H9 (cell line): Measurements from ENCODE around the gene RUBCN. TPM values are rescaled to one million over a fixed set of nuclear protein-coding genes. Genes with fewer than 3 reads are reported as not detected.

Experiments used
- DNase-seq: peaks from one replicate; pipeline ENCODE4 v3.0.0-alpha.2; 2017
- H2AFZ ChIP-seq: one replicate; pipeline ENCODE4 v1.6.1; 2013; ENCODE audit warnings: mild to moderate bottlenecking, low read length, control low read depth, moderate library complexity
- H2AK5ac ChIP-seq: 2 replicates; pipeline ENCODE4 v1.6.1; 2013; ENCODE audit warnings: low read length, control low read depth, mixed read lengths; ENCODE audit not compliant: insufficient read length
- H2BK120ac ChIP-seq: one replicate; pipeline ENCODE4 v1.6.1; 2013; ENCODE audit warnings: low read depth, mild to moderate bottlenecking, low read length, control low read depth, inconsistent platforms; ENCODE audit not compliant: poor library complexity, severe bottlenecking
- H2BK12ac ChIP-seq: 2 replicates; pipeline ENCODE4 v1.6.1; 2013; ENCODE audit warnings: low read length, control low read depth, mixed read lengths, low read depth; ENCODE audit not compliant: insufficient read length
- H2BK15ac ChIP-seq: 2 replicates; pipeline ENCODE4 v1.6.1; 2013; ENCODE audit warnings: low read depth, low read length, control low read depth
- H2BK20ac ChIP-seq: one replicate; pipeline ENCODE4 v1.6.1; 2013; ENCODE audit warnings: low read depth, mild to moderate bottlenecking, low read length, control low read depth, inconsistent platforms; ENCODE audit not compliant: poor library complexity, severe bottlenecking
- H2BK5ac ChIP-seq: 2 replicates; pipeline ENCODE4 v1.6.1; 2013; ENCODE audit warnings: low read length, control low read depth, mixed read lengths; ENCODE audit not compliant: insufficient read length
- H3K14ac ChIP-seq: 2 replicates; pipeline ENCODE4 v1.6.1; 2013; ENCODE audit warnings: low read length, control low read depth; ENCODE audit not compliant: insufficient read depth
- H3K18ac ChIP-seq: 2 replicates; pipeline ENCODE4 v1.6.1; 2013; ENCODE audit warnings: low read depth, mild to moderate bottlenecking, mixed read lengths, low read length, control low read depth; ENCODE audit not compliant: insufficient read length
- H3K23ac ChIP-seq: 2 replicates; pipeline ENCODE4 v1.6.1; 2013; ENCODE audit warnings: low read length, control low read depth, mixed read lengths, low read depth; ENCODE audit not compliant: insufficient read length
- H3K23me2 ChIP-seq: 2 replicates; pipeline ENCODE4 v1.6.1; 2013; ENCODE audit warnings: low read depth, mild to moderate bottlenecking, mixed read lengths, low read length, control low read depth; ENCODE audit not compliant: insufficient read length, poor library complexity, severe bottlenecking
- H3K27ac ChIP-seq: 2 replicates; pipeline ENCODE4 v1.5.1; 2013; ENCODE audit warnings: low read length, control low read depth, mixed read lengths, low read depth; ENCODE audit not compliant: insufficient read length
- H3K27me3 ChIP-seq: 2 replicates; pipeline ENCODE4 v1.6.1; 2013; ENCODE audit warnings: low read length, control low read depth, inconsistent platforms; ENCODE audit not compliant: insufficient read depth
- H3K4ac ChIP-seq: 2 replicates; pipeline ENCODE4 v1.6.1; 2013; ENCODE audit warnings: low read depth, mild to moderate bottlenecking, control low read depth, inconsistent platforms, low read length, moderate library complexity
- H3K4me1 ChIP-seq: 2 replicates; pipeline ENCODE4 v1.6.1; 2013; ENCODE audit warnings: low read length, control low read depth, inconsistent platforms; ENCODE audit not compliant: insufficient read depth
- H3K4me2 ChIP-seq: 2 replicates; pipeline ENCODE4 v1.6.1; 2013; ENCODE audit warnings: low read length, control low read depth, mixed read lengths; ENCODE audit not compliant: insufficient read length, insufficient read depth
- H3K56ac ChIP-seq: 2 replicates; pipeline ENCODE4 v1.6.1; 2013; ENCODE audit warnings: low read depth, mild to moderate bottlenecking, mixed read lengths, low read length, control low read depth; ENCODE audit not compliant: insufficient read length
- H3K79me1 ChIP-seq: 2 replicates; pipeline ENCODE4 v1.6.1; 2013; ENCODE audit warnings: low read depth, mild to moderate bottlenecking, moderate library complexity, low read length, control low read depth, inconsistent platforms; ENCODE audit not compliant: insufficient read depth, poor library complexity, severe bottlenecking
- H3K79me2 ChIP-seq: 2 replicates; pipeline ENCODE4 v1.6.1; 2013; ENCODE audit warnings: low read length, control low read depth, inconsistent platforms; ENCODE audit not compliant: insufficient read depth
- H3K9ac ChIP-seq: 2 replicates; pipeline ENCODE4 v1.6.1; 2013; ENCODE audit warnings: low read length, control low read depth, mixed read lengths; ENCODE audit not compliant: insufficient read length; ENCODE audit errors: extremely low read depth
- H3K9me3 ChIP-seq: one replicate; pipeline ENCODE4 v1.6.1; 2013; ENCODE audit warnings: low read depth, low read length, inconsistent platforms; ENCODE audit not compliant: control insufficient read depth
- H3T11ph ChIP-seq: one replicate; pipeline ENCODE4 v1.6.1; 2013; ENCODE audit warnings: mild to moderate bottlenecking, low read length, control low read depth, inconsistent platforms
- H4K20me1 ChIP-seq: one replicate; pipeline ENCODE4 v1.6.1; 2013; ENCODE audit not compliant: control insufficient read depth, insufficient read length, insufficient read depth
- H4K5ac ChIP-seq: 2 replicates; pipeline ENCODE4 v1.6.1; 2013; ENCODE audit warnings: low read depth, mild to moderate bottlenecking, mixed read lengths, low read length, control low read depth; ENCODE audit not compliant: insufficient read length
- H4K8ac ChIP-seq: replicated peaks from 2 replicates; pipeline ENCODE4 v1.6.1; 2013; ENCODE audit warnings: low read length, control low read depth, mixed read lengths, low read depth; ENCODE audit not compliant: insufficient read length
- H4K91ac ChIP-seq: 2 replicates; pipeline ENCODE4 v1.6.1; 2013; ENCODE audit warnings: low read depth, mild to moderate bottlenecking, moderate library complexity, mixed read lengths, low read length, control low read depth; ENCODE audit not compliant: insufficient read length
- H3K27ac Mint-ChIP-seq, 3 experiments: 2 replicates in 2 of 3; 3 replicates in 1 of 3; pipeline ENCODE4 v1.8.0; 2020 to 2021; ENCODE audit warnings: mixed read lengths in 3 of 3, mild to moderate bottlenecking in 1 of 3, moderate library complexity in 1 of 3
- H3K27me3 Mint-ChIP-seq: 2 replicates; pipeline ENCODE4 v1.8.0; 2021; ENCODE audit warnings: low read depth, mild to moderate bottlenecking, moderate library complexity, mixed read lengths
- H3K36me3 Mint-ChIP-seq, 3 experiments: 2 replicates in 2 of 3; 3 replicates in 1 of 3; pipeline ENCODE4 v1.8.0; 2020 to 2021; ENCODE audit warnings: low read depth in 3 of 3, mixed read lengths in 3 of 3; ENCODE audit not compliant: insufficient read depth in 1 of 3
- H3K4me1 Mint-ChIP-seq, 2 experiments: 2 replicates each; pipeline ENCODE4 v1.8.0; 2020; ENCODE audit warnings: mixed read lengths in 2 of 2
- H3K4me3 Mint-ChIP-seq, 2 experiments: 2 replicates in 1 of 2; 3 replicates in 1 of 2; pipeline ENCODE4 v1.8.0; 2020 to 2021; ENCODE audit warnings: mild to moderate bottlenecking in 2 of 2, mixed read lengths in 2 of 2, moderate library complexity in 1 of 2
- H3K9me3 Mint-ChIP-seq, 2 experiments: 2 replicates in 1 of 2; 3 replicates in 1 of 2; pipeline ENCODE4 v1.8.0; 2020; ENCODE audit warnings: mild to moderate bottlenecking in 2 of 2, mixed read lengths in 2 of 2, moderate library complexity in 1 of 2
- CTCF ChIP-seq: fragments of 200-600 bp; sonication (generic); conservative IDR thresholded peaks from 3 replicates; pipeline ENCODE4 v1.8.0; 2021; ENCODE audit warnings: antibody characterized with exemption, mild to moderate bottlenecking
- WGBS: extraction: QIAGEN DNeasy Blood & Tissue Kit; methylation state at CpG from one replicate; pipeline ENCODE4 v1.1.7; 2013; ENCODE audit warnings: missing lambda C conversion rate, low lambda C conversion rate, mixed read lengths; ENCODE audit not compliant: insufficient read length; ENCODE audit errors: extremely low coverage; 5-methylcytosine and 5-hydroxymethylcytosine counted together
- total RNA-seq: library from RNA; stranded (reverse); gene quantifications from 2 replicates; pipeline ENCODE4 v1.2.1, GENCODE V29; 2021

The RUBCN gene
- total RNA-seq, 1 experiment from 2014 or later = 17.7 TPM

GRCh38 chr3:197749601-197750395 is 13.1 kb upstream of the RUBCN start, which contains the start of gene FYTTD1:
Gene FYTTD1, plus strand, starts transcription at chr3:197749883. Its CDS starts 89 bp downstream, at chr3:197749972.
- no CpG with 5 or more reads among the region's 104 CpGs for WGBS
- no peak within 1 kb of the TSS for H4K91ac ChIP-seq
- H3K23ac ChIP-seq = no peak within 1 kb of the TSS
- no peaks in the 10 kb centered on the region; the same call in 1 of the 2 replicates for H3K4me1 ChIP-seq
- H4K8ac ChIP-seq = no peak within 1 kb of the TSS
- H2BK5ac ChIP-seq = no peak within 1 kb of the TSS
- no peak within 1 kb of the TSS for H3K18ac ChIP-seq
- Mint-ChIP-seq H3K36me3 (no peaks in the 10 kb centered on the region; a peak in 1 of 7 replicates), H3K4me3 (peak within 1 kb of the TSS; percentile 81 to 95), H3K9me3 (0 out of 5 replicates have a peak, but pooled peaks cover 0 to 3% of the 10 kb centered on the region in 2 experiments), H3K4me1 (peaks cover 19 to 24% of the 10 kb centered on the region in 2 experiments), H3K27me3 (peaks cover 34% of the 10 kb centered on the region), H3K27ac (peak within 1 kb of the TSS in 2 of 3 experiments; percentile 34 to 89; a peak in 1 of 7 replicates)
- H3K79me1 ChIP-seq = peaks cover 2% of the 10 kb centered on the region
- no peaks in the 10 kb centered on the region for H3K9me3 ChIP-seq
- H3K9ac ChIP-seq = peak within 1 kb of the TSS; percentile 51
- H3K79me2 ChIP-seq = no peaks in the 10 kb centered on the region
- no peak within 1 kb of the TSS for H2AK5ac ChIP-seq
- no peak within 1 kb of the TSS for H3T11ph ChIP-seq
- H2BK12ac ChIP-seq = no peak within 1 kb of the TSS
- peaks cover 5% of the 10 kb centered on the region; the same call in 1 of the 2 replicates for H3K27me3 ChIP-seq
- no peak within 1 kb of the TSS for H3K27ac ChIP-seq
- no peak within 1 kb of the TSS for H2BK120ac ChIP-seq
- peak; percentile 66 for DNase-seq
- H2BK20ac ChIP-seq = no peak within 1 kb of the TSS
- no peak within 1 kb of the TSS for H3K56ac ChIP-seq
- peak; percentile 41; the same call in 2 of the 3 replicates for TF ChIP-seq CTCF
- H3K4me2 ChIP-seq = peak within 1 kb of the TSS; percentile 76
- H3K23me2 ChIP-seq = peaks cover 18% of the 10 kb centered on the region
- H4K20me1 ChIP-seq = no peaks in the 10 kb centered on the region
- H2AFZ ChIP-seq = peak within 1 kb of the TSS; percentile 32
- peak within 1 kb of the TSS; percentile 53 for H3K14ac ChIP-seq
- no peak within 1 kb of the TSS for H4K5ac ChIP-seq
- H3K4ac ChIP-seq = no peak within 1 kb of the TSS
- no peak within 1 kb of the TSS for H2BK15ac ChIP-seq
